Adrenal gland (tissue), 5 donors: Measurements from ENCODE around the gene EPB41L2.

Experiments used
- POLR2A ChIP-seq, 2 donors: fragments of 450-650 bp; IDR thresholded peaks; one replicate each; pipeline ENCODE4 v1.6.1; 2017; ENCODE audit warnings: antibody characterized with exemption in 2 of 2, mild to moderate bottlenecking in 2 of 2, moderate library complexity in 1 of 2
- TF ChIP-seq, protein P1 (sequence below), 6 experiments: fragments of 450-650 bp in 4 of 6; fragments of 200-600 bp in 2 of 6; sonication (generic) in 1 of 6; IDR thresholded peaks; 1 replicate in 5 of 6; 2 replicates in 1 of 6; pipeline versions ENCODE4 v1.5.1 to v1.8.0; 2016 to 2021; ENCODE audit warnings: antibody characterized with exemption in 6 of 6, mild to moderate bottlenecking in 2 of 6, moderate library complexity in 1 of 6
- donor health status: DM: no; HTN: no; CAD: no.

DNA sequence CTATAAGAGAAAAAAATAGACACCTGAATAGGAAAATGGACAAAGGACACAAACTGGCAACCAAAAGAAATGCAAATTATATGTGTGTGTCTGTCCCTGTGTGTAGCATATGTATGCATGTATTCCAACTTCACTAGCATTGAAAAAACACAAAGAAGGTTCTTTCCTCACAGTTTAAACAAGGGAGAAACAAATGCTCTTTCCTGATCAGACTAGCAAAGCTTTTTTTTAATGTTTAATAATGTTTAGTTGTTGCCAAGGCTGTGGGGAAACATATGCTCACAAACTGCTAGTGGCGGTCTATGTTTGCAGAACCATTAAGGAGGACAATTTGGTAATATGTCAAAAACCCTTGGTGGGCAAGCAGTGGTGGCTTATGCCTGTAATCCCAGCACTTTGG, 213.5 kb downstream of the EPB41L2 start:
- TF ChIP-seq, protein P1, sequence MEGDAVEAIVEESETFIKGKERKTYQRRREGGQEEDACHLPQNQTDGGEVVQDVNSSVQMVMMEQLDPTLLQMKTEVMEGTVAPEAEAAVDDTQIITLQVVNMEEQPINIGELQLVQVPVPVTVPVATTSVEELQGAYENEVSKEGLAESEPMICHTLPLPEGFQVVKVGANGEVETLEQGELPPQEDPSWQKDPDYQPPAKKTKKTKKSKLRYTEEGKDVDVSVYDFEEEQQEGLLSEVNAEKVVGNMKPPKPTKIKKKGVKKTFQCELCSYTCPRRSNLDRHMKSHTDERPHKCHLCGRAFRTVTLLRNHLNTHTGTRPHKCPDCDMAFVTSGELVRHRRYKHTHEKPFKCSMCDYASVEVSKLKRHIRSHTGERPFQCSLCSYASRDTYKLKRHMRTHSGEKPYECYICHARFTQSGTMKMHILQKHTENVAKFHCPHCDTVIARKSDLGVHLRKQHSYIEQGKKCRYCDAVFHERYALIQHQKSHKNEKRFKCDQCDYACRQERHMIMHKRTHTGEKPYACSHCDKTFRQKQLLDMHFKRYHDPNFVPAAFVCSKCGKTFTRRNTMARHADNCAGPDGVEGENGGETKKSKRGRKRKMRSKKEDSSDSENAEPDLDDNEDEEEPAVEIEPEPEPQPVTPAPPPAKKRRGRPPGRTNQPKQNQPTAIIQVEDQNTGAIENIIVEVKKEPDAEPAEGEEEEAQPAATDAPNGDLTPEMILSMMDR (IDR thresholded peaks at IDR 0.05): no peak
- no peak for TF ChIP-seq POLR2A (IDR thresholded peaks at IDR 0.05)
